Astrocyte of the cerebellum (primary cell): ENCODE data around the gene HTD2.

ENCODE experiments used
- DNase-seq: peaks from one replicate; pipeline ENCODE4 v3.0.0-alpha.2; 2011; ENCODE audit warnings: low read depth
- H3K4me3 ChIP-seq: 2 replicates; pipeline ENCODE4 v1.5.1; 2011; ENCODE audit warnings: mild to moderate bottlenecking, low read depth, low read length, moderate library complexity
- CTCF ChIP-seq: IDR thresholded peaks from 2 replicates; pipeline ENCODE4 v1.5.1; 2012; ENCODE audit warnings: low read length, low read depth, moderate library complexity, mild to moderate bottlenecking; ENCODE audit errors: missing control alignments
- in situ Hi-C: cut with HindIII; loops from 2 replicates; pipeline ENCODE4 v1.10.0; 2017; ENCODE audit warnings: low sequenced_read_pairs

HTD2 gene

GRCh38 chr3:58293516-58293915 lies 12.8 kb upstream of the HTD2 start:
- in situ Hi-C loops, result no loop called here
- DNase-seq, result no peak
- no peak overlapping the region for H3K4me3 ChIP-seq
- no peak for TF ChIP-seq CTCF

GRCh38 chr3:58296269-58296668 lies 10.1 kb upstream of the HTD2 start:
- no peak overlapping the region for H3K4me3 ChIP-seq
- DNase-seq, result no peak
- TF ChIP-seq CTCF, result no peak
- in situ Hi-C loops, result no loop called here

GRCh38 chr3:58296843-58297242 lies 9.5 kb upstream of the HTD2 start:
- in situ Hi-C loops, result no loop called here
- DNase-seq, result no peak
- TF ChIP-seq CTCF, result no peak
- H3K4me3 ChIP-seq, result no peak overlapping the region

- no peak overlapping the region for H3K4me3 ChIP-seq
- no peak for DNase-seq
- in situ Hi-C loops, result no loop called here
Measured at GRCh38 chr3:58298190-58298589, 8.1 kb upstream of the HTD2 start.

GRCh38 chr3:58299075-58299474 lies 7.2 kb upstream of the HTD2 start:
- no peak for DNase-seq
- no peak overlapping the region for H3K4me3 ChIP-seq
- TF ChIP-seq CTCF, result no peak
- in situ Hi-C loops, result no loop called here

More at GRCh38 chr3:58298190-58298589, 8.1 kb upstream of the HTD2 start:
- TF ChIP-seq CTCF, result no peak

GRCh38 chr3:58299839-58300516 lies 6.3 kb upstream of the HTD2 start:
- TF ChIP-seq CTCF, result peak; percentile 44
- DNase-seq, result no peak
- in situ Hi-C loops, result no loop called here
- H3K4me3 ChIP-seq, result no peak overlapping the region
